ACC112 (cell line): Measurements from ENCODE around the gene RAP1GAP2.

Experiments used
- H2AFZ ChIP-seq: fragments of 200-600 bp; sonication (generic); one replicate; pipeline ENCODE4 v1.6.0; 2017; ENCODE audit warnings: antibody characterized with exemption, low read length; ENCODE audit not compliant: unreplicated experiment
- H3K27ac ChIP-seq: fragments of 200-600 bp; sonication (generic); 2 replicates; pipeline ENCODE4 v1.5.1; 2014; ENCODE audit warnings: low read depth, mild to moderate bottlenecking, antibody characterized with exemption, low read length, moderate library complexity
- H3K27me3 ChIP-seq: fragments of 200-600 bp; sonication (generic); 2 replicates; pipeline ENCODE4 v1.6.1; 2014; ENCODE audit warnings: mild to moderate bottlenecking, antibody characterized with exemption, low read length, moderate library complexity, mixed read lengths; ENCODE audit not compliant: insufficient read depth
- H3K36me3 ChIP-seq: fragments of 200-600 bp; sonication (generic); 2 replicates; pipeline ENCODE4 v1.6.1; 2016; ENCODE audit warnings: mild to moderate bottlenecking, antibody characterized with exemption, low read length, moderate library complexity, mixed read lengths; ENCODE audit not compliant: insufficient read depth
- H3K4me1 ChIP-seq: fragments of 200-600 bp; sonication (generic); one replicate; pipeline ENCODE4 v1.6.1; 2016; ENCODE audit warnings: low read length, mixed read lengths; ENCODE audit not compliant: insufficient read depth, unreplicated experiment, control insufficient read depth
- H3K4me3 ChIP-seq: fragments of 200-600 bp; sonication (generic); 2 replicates; pipeline ENCODE4 v1.5.1; 2014; ENCODE audit warnings: mild to moderate bottlenecking, low read depth, low read length
- H3K79me2 ChIP-seq: fragments of 200-600 bp; sonication (generic); one replicate; pipeline ENCODE4 v1.6.0; 2016; ENCODE audit warnings: low read length; ENCODE audit not compliant: control insufficient read depth, unreplicated experiment, insufficient read depth

RAP1GAP2 gene

GRCh38 chr17:2786176-2786881, 9.9 kb upstream of the RAP1GAP2 start:
- Histone ChIP-seq H2AFZ (peak overlapping the region; percentile 94), H3K27ac (no peak overlapping the region), H3K27me3 (0 out of 2 replicates have a peak, but pooled peaks cover 3% of the 10 kb centered on the region), H3K4me1 (peaks cover 6% of the 10 kb centered on the region), H3K4me3 (no peak overlapping the region), H3K36me3 (no peaks in the 10 kb centered on the region), H3K79me2 (no peaks in the 10 kb centered on the region)

- Histone ChIP-seq H3K27ac (no peak overlapping the region), H3K36me3 (no peaks in the 10 kb centered on the region), H2AFZ (no peak overlapping the region), H3K79me2 (no peaks in the 10 kb centered on the region), H3K4me3 (no peak overlapping the region), H3K4me1 (no peaks in the 10 kb centered on the region), H3K27me3 (0 out of 2 replicates have a peak, but pooled peaks cover 4% of the 10 kb centered on the region)
These were observed 6.5 kb upstream of the RAP1GAP2 start for GRCh38 chr17:2789700-2790099.

GRCh38 chr17:2792366-2793169, 3.7 kb upstream of the RAP1GAP2 start:
- Histone ChIP-seq H3K27ac (no peak overlapping the region), H3K4me3 (no peak overlapping the region), H3K79me2 (no peaks in the 10 kb centered on the region), H3K4me1 (no peaks in the 10 kb centered on the region), H3K27me3 (0 out of 2 replicates have a peak, but pooled peaks cover 4% of the 10 kb centered on the region), H2AFZ (no peak overlapping the region), H3K36me3 (no peaks in the 10 kb centered on the region)

GRCh38 chr17:2794111-2794803, 2.0 kb upstream of the RAP1GAP2 start:
- H3K4me3 ChIP-seq: no peak overlapping the region
- 0 out of 2 replicates have a peak, but pooled peaks cover 4% of the 10 kb centered on the region for H3K27me3 ChIP-seq
- no peaks in the 10 kb centered on the region for H3K36me3 ChIP-seq
- no peaks in the 10 kb centered on the region for H3K4me1 ChIP-seq
- no peaks in the 10 kb centered on the region for H3K79me2 ChIP-seq
- H3K27ac ChIP-seq: no peak overlapping the region
- no peak overlapping the region for H2AFZ ChIP-seq

- H3K27ac ChIP-seq: no peak overlapping the region
- H3K4me3 ChIP-seq: no peak overlapping the region
- H3K27me3 ChIP-seq: peaks cover 13% of the 10 kb centered on the region
- H2AFZ ChIP-seq: no peak overlapping the region
- no peaks in the 10 kb centered on the region for H3K36me3 ChIP-seq
- H3K79me2 ChIP-seq: no peaks in the 10 kb centered on the region
- no peaks in the 10 kb centered on the region for H3K4me1 ChIP-seq
These were observed 636 bp upstream of the RAP1GAP2 start for GRCh38 chr17:2795441-2796163.

- Histone ChIP-seq H2AFZ (no peak overlapping the region), H3K4me1 (no peaks in the 10 kb centered on the region), H3K36me3 (no peaks in the 10 kb centered on the region), H3K4me3 (no peak overlapping the region), H3K27ac (no peak overlapping the region), H3K79me2 (no peaks in the 10 kb centered on the region), H3K27me3 (peaks cover 9% of the 10 kb centered on the region)
These were observed 988 bp downstream of the RAP1GAP2 start for GRCh38 chr17:2797226-2797625.

- no peaks in the 10 kb centered on the region for H3K79me2 ChIP-seq
- no peak overlapping the region for H3K4me3 ChIP-seq
- H3K4me1 ChIP-seq: no peaks in the 10 kb centered on the region
- H2AFZ ChIP-seq: no peak overlapping the region
- H3K27ac ChIP-seq: no peak overlapping the region
- no peaks in the 10 kb centered on the region for H3K36me3 ChIP-seq
- H3K27me3 ChIP-seq: peaks cover 10% of the 10 kb centered on the region
These were observed 1.4 kb downstream of the RAP1GAP2 start for GRCh38 chr17:2797637-2798036.

- Histone ChIP-seq H3K36me3 (no peaks in the 10 kb centered on the region), H3K4me3 (no peak overlapping the region), H3K27ac (no peak overlapping the region), H3K4me1 (no peaks in the 10 kb centered on the region), H3K79me2 (no peaks in the 10 kb centered on the region), H3K27me3 (peaks cover 13% of the 10 kb centered on the region), H2AFZ (no peak overlapping the region)
These were observed 1.9 kb downstream of the RAP1GAP2 start for GRCh38 chr17:2798188-2798587.

GRCh38 chr17:2798678-2799077, 2.4 kb downstream of the RAP1GAP2 start:
- Histone ChIP-seq H3K36me3 (no peaks in the 10 kb centered on the region), H3K4me1 (no peaks in the 10 kb centered on the region), H2AFZ (no peak overlapping the region), H3K79me2 (no peaks in the 10 kb centered on the region), H3K27ac (no peak overlapping the region), H3K4me3 (no peak overlapping the region), H3K27me3 (peaks cover 14% of the 10 kb centered on the region)

GRCh38 chr17:2799653-2800052, 3.4 kb downstream of the RAP1GAP2 start:
- Histone ChIP-seq H3K79me2 (no peaks in the 10 kb centered on the region), H3K36me3 (no peaks in the 10 kb centered on the region), H3K4me3 (no peak overlapping the region), H3K4me1 (no peaks in the 10 kb centered on the region), H2AFZ (no peak overlapping the region), H3K27me3 (peaks cover 19% of the 10 kb centered on the region), H3K27ac (no peak overlapping the region)
